Measurements from ENCODE around the gene WWOX. TPM values are rescaled to one million over a fixed set of nuclear protein-coding genes. Genes with fewer than 3 reads are reported as not detected.

WWOX gene
- total and polyA plus RNA-seq, 2 donors (not counting 3 experiments of a cell fraction or from before 2014, with no cell fraction given): 6.2 to 12.5 TPM

- Histone ChIP-seq H3K79me2 (ENCODE audit: control insufficient read depth, insufficient read depth, low read length) (no peaks in the 10 kb centered on the region), H3K9ac (replicated peaks; ENCODE audit: extremely low read depth, insufficient read depth, low read length) (no peak overlapping the region), H3K27me3 (ENCODE audit: control insufficient read depth in 2 of 2, insufficient read depth in 2 of 2, low read length in 2 of 2) (no peaks in the 10 kb centered on the region), H2AFZ (ENCODE audit: low read depth, low read length) (no peak overlapping the region), H3K4me2 (ENCODE audit: insufficient read depth, low read length) (no peak overlapping the region), H3K9me3 (replicated peaks; ENCODE audit: control insufficient read depth, insufficient read depth, low read length) (peaks cover 5% of the 10 kb centered on the region), H3K9me1 (replicated peaks; ENCODE audit: control insufficient read depth, extremely low read depth, insufficient read depth, low read length) (no peaks in the 10 kb centered on the region), H4K20me1 (replicated peaks; ENCODE audit: control insufficient read depth, extremely low read depth, insufficient read depth, low read length) (no peaks in the 10 kb centered on the region), H3K36me3 (ENCODE audit: control insufficient read depth in 2 of 2, extremely low read depth in 1 of 2, insufficient read depth in 2 of 2, low read length in 2 of 2) (no peaks in the 10 kb centered on the region), H3K4me1 (ENCODE audit: control insufficient read depth, extremely low read depth, insufficient read depth, low read length) (no peaks in the 10 kb centered on the region), H3K4me3 (replicated peaks in 1 of 3; ENCODE audit: insufficient read depth in 1 of 3, low read depth in 1 of 3, low read length in 3 of 3) (no peak overlapping the region), H3K27ac (ENCODE audit: insufficient read depth, low read depth, low read length) (no peak overlapping the region)
- TF ChIP-seq GATA2 (IDR thresholded peaks at IDR 0.05; ENCODE audit: insufficient read depth, insufficient read length, low read depth, low read length): no peak
- TF ChIP-seq FOS (IDR thresholded peaks at IDR 0.05; ENCODE audit: borderline replicate concordance, insufficient read depth, low read length): no peak
- no peak for TF ChIP-seq JUN (IDR thresholded peaks at IDR 0.05; ENCODE audit: borderline replicate concordance, insufficient read depth, insufficient read length, low read depth)
- TF ChIP-seq, protein P1, sequence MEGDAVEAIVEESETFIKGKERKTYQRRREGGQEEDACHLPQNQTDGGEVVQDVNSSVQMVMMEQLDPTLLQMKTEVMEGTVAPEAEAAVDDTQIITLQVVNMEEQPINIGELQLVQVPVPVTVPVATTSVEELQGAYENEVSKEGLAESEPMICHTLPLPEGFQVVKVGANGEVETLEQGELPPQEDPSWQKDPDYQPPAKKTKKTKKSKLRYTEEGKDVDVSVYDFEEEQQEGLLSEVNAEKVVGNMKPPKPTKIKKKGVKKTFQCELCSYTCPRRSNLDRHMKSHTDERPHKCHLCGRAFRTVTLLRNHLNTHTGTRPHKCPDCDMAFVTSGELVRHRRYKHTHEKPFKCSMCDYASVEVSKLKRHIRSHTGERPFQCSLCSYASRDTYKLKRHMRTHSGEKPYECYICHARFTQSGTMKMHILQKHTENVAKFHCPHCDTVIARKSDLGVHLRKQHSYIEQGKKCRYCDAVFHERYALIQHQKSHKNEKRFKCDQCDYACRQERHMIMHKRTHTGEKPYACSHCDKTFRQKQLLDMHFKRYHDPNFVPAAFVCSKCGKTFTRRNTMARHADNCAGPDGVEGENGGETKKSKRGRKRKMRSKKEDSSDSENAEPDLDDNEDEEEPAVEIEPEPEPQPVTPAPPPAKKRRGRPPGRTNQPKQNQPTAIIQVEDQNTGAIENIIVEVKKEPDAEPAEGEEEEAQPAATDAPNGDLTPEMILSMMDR (IDR thresholded peaks at IDR 0.05; ENCODE audit: extremely low read depth in 1 of 2, insufficient read depth in 1 of 2, low read depth in 1 of 2, low read length in 2 of 2): no peak
- no peak for TF ChIP-seq POLR2AphosphoS5 (IDR thresholded peaks at IDR 0.05; ENCODE audit: insufficient read depth, low read depth, low read length)
- TF ChIP-seq EZH2 (IDR thresholded peaks at IDR 0.05; ENCODE audit: borderline replicate concordance, low read depth, low read length, severe bottlenecking): no peak
- TF ChIP-seq MYC (IDR thresholded peaks at IDR 0.05; ENCODE audit: low read depth, low read length): no peak
- no peak for TF ChIP-seq POLR2A (IDR thresholded peaks at IDR 0.05; ENCODE audit: low read depth, low read length)
- TF ChIP-seq MAX (IDR thresholded peaks at IDR 0.05; ENCODE audit: insufficient read depth, insufficient read length): no peak
- CTCF ChIA-PET: no interaction called here
- FAIRE-seq (no peak), DNase-seq (ENCODE audit: low read depth, low spot score) (no peak)
- POLR2A ChIA-PET: no interaction called here
- BruUV-seq (replicated peaks): no TSS peak
- intact Hi-C loops (cut with micrococcal nuclease): no loop called here
- dilution Hi-C loops (cut with MboI; ENCODE audit: extremely low pct_ligation_motif_present, low sequenced_read_pairs): no loop called here
These were observed 687.2 kb downstream of the WWOX start for GRCh38 chr16:78786635-78787034.
